HG03159 (cell line): ENCODE data around the gene COLEC12.
"Not testable (repeated sequence)": the region's sequence is repeated elsewhere in the genome, so short reads cannot be mapped to it uniquely, and the experiment has no call there.

Experiments
- ATAC-seq: cut with Tn5 transposase; IDR thresholded peaks from one replicate; pipeline ENCODE4 v1.9.1; 2021; ENCODE audit warnings: mild to moderate bottlenecking, moderate library complexity; ENCODE audit not compliant: unreplicated experiment

The COLEC12 gene

DNA sequence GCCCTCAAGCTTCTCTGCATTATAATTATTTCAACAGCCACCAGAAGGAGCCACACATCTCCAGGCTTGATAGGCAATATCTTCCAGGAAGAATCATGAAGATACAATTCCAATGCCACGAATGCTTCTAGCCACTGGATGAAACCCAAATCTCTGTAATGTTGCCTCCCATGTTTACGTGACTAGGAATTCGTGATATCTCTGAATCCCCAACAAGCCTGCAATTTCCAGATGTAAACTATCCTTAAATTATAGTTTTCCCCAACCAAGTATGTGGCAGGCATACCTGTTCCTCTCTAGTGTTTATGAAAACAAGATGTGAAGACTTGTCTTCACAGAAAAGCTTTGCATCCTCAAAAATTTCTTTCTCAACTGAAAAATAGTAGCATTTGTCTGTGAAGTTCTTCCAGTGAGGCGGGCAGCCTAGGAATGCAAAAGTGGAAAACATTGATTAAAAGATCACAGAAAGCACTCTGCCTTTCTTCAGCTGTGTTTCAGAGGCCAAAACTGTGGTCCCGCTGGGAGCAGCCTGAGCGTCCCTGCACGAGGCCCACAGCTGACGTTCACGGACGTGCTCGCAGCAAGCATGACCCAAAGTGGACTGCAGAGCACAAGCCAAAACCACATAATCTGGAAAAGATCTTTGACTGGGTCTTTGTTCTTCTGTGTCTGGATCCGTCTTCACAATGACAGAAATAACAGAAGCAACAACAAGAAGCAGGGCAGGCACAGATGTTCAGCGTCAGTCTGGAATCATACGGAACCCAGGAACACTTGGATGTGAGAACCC lies 167.6 kb downstream of the COLEC12 start:
- no peak for ATAC-seq

DNA sequence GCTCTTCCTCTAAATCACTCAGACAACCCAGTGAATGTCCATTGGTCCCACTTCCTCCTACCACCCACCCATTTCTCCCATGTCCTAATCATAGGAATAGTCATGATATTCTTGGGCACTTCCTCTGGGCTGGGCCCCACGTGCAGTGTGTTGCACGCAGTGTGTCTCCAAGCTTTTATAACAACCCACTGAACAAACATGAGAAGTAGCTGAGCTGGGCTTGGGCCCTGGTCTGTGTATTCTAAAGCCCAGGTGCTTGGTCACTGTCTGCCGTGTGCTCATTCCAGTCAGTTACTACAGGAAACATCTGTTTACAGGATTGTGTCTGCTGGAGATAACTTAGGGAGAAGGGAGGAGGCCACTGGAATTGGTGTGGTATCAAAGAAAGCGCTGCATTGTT lies 168.5 kb downstream of the COLEC12 start:
- ATAC-seq = no peak

GRCh38 chr18:331221-331821 lies 169.2 kb downstream of the COLEC12 start:
- ATAC-seq = no peak

DNA sequence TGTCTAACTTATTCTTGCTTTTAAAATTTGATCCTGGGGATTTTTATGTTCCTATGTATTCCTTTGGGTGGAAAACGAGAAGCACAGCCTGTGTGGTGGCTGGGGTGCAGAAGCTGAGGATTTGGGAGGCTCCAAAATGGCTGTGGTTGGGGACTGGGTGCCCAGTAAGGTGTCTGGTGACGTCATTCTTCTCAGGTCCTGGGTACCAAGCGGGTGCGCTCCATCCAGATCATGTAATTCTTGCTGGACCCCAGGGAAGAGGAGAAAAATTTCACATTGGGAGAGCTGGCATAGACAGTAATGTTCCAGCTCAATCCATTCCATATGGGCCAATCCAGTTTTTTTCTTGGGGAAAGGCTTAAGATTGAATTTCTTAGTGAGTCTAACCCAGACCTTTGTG lies 171.6 kb downstream of the COLEC12 start:
- ATAC-seq = no peak

- no peak for ATAC-seq
Measured at GRCh38 chr18:326846-327245, 173.7 kb downstream of the COLEC12 start.

- ATAC-seq = no peak
Measured at GRCh38 chr18:323253-323622, 177.3 kb downstream of the COLEC12 start.

GRCh38 chr18:321865-322467 lies 178.5 kb downstream of the COLEC12 start:
- ATAC-seq = no peak

DNA sequence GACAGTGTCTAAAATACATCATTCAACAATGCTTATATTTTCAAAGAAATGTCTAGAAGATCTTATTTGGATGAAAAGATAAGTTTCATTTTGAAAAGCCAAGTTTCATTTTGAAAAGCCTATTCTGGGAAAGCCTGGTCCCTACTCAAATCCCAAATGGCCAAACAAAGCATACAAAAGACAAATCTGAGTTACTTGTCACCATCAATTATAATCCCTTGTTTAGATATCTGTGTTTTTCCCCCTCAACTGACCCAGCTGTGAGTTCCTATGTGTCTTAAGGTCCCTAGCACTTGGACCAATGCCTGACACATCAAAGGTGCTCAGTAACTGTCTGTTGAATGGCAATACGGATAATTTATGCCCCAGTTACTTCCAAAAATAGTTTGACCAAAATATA lies 180.3 kb downstream of the COLEC12 start:
- no peak for ATAC-seq

- ATAC-seq = no peak
Measured at GRCh38 chr18:319720-320119, 180.8 kb downstream of the COLEC12 start.

DNA sequence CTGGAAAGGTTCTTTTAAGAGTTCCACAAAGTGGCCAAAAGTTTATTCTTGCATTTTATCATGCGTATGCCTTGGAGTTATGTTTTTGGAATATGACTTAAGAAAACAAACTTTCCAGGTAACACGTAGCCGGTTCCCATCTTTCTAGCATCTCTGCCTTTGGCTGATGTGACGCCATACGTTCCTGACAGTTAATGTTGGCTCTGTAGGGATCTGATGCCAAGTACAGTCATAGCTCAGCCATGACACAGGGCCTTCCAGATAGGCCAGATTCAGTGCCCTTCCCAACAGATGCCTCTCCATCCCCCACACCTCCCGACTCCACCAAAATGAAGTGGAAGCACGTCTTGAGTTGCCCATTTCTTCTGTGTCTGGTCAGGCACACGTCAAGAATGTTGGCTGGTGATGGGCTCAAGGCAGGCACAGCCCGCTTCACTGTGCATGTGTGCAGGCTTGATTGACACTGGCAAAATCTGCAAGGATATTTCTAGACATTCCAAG lies 181.7 kb downstream of the COLEC12 start:
- no peak for ATAC-seq

- ATAC-seq = no peak
Measured at GRCh38 chr18:317618-318017, 182.9 kb downstream of the COLEC12 start.

GRCh38 chr18:316393-316792 lies 184.1 kb downstream of the COLEC12 start:
- ATAC-seq = no peak

GRCh38 chr18:313931-314330 lies 186.6 kb downstream of the COLEC12 start:
- no peak for ATAC-seq

- no peak for ATAC-seq
Measured at GRCh38 chr18:312415-312814, 188.1 kb downstream of the COLEC12 start.

DNA sequence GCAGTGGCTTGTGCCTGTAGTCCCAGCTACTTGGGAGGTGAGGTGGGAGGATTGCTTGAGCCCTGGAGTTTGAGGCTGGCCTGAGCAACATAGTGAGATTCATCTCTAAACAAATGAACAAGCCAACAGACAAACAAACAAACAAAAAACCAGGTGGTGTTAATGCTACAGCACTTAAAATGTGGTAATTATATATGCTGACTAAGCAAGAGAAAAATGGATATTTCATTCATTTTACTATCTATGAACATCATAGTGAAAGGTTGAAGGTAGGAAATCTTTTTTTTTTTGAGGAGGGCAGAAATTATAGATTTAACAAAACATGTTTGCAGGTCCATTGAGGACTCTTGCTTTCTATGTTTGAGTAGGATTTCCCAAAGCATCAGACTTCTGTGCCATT lies 190.5 kb downstream of the COLEC12 start:
- ATAC-seq = no peak

- ATAC-seq = not testable (repeated sequence)
Measured at GRCh38 chr18:308086-308485, 192.4 kb downstream of the COLEC12 start.

DNA sequence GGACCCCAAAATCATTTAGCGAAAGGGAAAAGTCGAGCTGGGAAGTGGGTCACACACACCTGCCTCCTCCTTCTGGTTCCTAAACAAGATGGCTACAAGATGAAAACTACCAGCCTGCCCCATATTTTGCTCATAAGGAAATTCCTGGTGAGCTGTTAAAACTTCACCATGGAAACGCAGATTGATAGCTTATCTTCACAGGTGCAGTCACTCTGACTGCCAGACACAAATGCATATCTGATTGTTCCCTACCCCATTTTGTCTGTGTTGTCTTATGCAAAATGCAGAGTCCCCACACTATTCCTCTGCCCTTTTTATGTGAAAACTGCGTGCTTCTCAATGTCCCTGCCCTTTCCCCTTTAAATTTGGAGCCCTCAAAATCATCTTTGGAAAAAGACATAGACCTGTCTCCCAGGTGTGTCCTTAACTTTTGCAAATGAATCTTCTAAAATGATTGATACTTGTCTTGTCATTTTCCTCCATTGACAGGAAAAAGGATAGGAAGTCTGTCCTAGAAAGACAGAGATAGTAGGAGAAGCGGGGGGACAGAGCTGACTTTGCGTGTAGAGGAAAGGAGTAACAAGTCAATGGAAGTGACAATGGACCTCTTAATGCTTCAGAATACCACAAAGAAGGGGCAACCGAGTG lies 193.8 kb downstream of the COLEC12 start:
- ATAC-seq = no peak

- no peak for ATAC-seq
Measured at GRCh38 chr18:305003-305501, 195.4 kb downstream of the COLEC12 start.

GRCh38 chr18:303607-304006 lies 196.9 kb downstream of the COLEC12 start:
- no peak for ATAC-seq

GRCh38 chr18:303011-303410 lies 197.5 kb downstream of the COLEC12 start:
- ATAC-seq = no peak

- ATAC-seq = no peak
Measured at GRCh38 chr18:302097-302496, 198.4 kb downstream of the COLEC12 start.
